ENCODE measurements around the gene TMEM80. TPM values are rescaled to one million over a fixed set of nuclear protein-coding genes. Genes with fewer than 3 reads are reported as not detected.

TMEM80 gene
- total and polyA plus RNA-seq, 2 of the 8 experiments (the other 6 are each of a cell fraction or from before 2014, with no cell fraction given): 8.0 to 16.3 TPM

GRCh38 chr11:665704-666281, 29.8 kb upstream of the TMEM80 start:
- 92% methylated on average over 11 of the region's 11 CpGs; no CpG with 5 or more reads in 1 of the 2 experiments for WGBS, 2 experiments (ENCODE audit: extremely low coverage in 1 of 2, insufficient coverage in 1 of 2, insufficient read length in 1 of 2, insufficient replicate concordance in 2 of 2, low coverage in 1 of 2, low lambda C conversion rate in 2 of 2, missing lambda C conversion rate in 1 of 2)
- Histone ChIP-seq H3K23me2 (ENCODE audit: low read depth, low read length) (no peaks in the 10 kb centered on the region), H2AK5ac (ENCODE audit: low read depth, low read length) (no peak overlapping the region), H2BK15ac (ENCODE audit: low read length) (no peak overlapping the region), H3K79me1 (ENCODE audit: low read depth, low read length) (no peaks in the 10 kb centered on the region; the same call in none of the 2 replicates), H2AFZ (ENCODE audit: low read length) (no peak overlapping the region), H4K20me1 (replicated peaks in 1 of 2; ENCODE audit: control insufficient read depth in 1 of 2, insufficient read depth in 2 of 2, low read length in 2 of 2) (peaks cover 5 to 9% of the 10 kb centered on the region in 2 experiments), H3K27ac (ENCODE audit: low read depth, low read length) (no peak overlapping the region), H3K4ac (replicated peaks; ENCODE audit: insufficient read length, low read depth, low read length) (no peak overlapping the region), H3K4me1 (replicated peaks in 1 of 4; ENCODE audit: control insufficient read depth in 3 of 4, insufficient read depth in 4 of 4, low read length in 3 of 4) (no peaks in the 10 kb centered on the region), H4K5ac (ENCODE audit: insufficient read length, low read depth, low read length) (no peak overlapping the region), H3K9me3 (ENCODE audit: insufficient read depth in 2 of 2, low read depth in 1 of 2, low read length in 1 of 2) (peaks cover 0 to 4% of the 10 kb centered on the region in 2 experiments; a peak in 1 of 4 replicates), H3K4me2 (ENCODE audit: insufficient read depth in 1 of 2, low read depth in 2 of 2, low read length in 2 of 2) (no peak overlapping the region), H3K27me3 (replicated peaks in 1 of 4; ENCODE audit: control insufficient read depth in 3 of 4, extremely low read depth in 1 of 4, insufficient read depth in 3 of 4, low read length in 3 of 4) (no peaks in the 10 kb centered on the region), H3K79me2 (ENCODE audit: control insufficient read depth in 1 of 2, insufficient read depth in 2 of 2, low read length in 2 of 2) (no peaks in the 10 kb centered on the region; a peak in 1 of 4 replicates), H2BK120ac (replicated peaks; ENCODE audit: low read depth, low read length) (no peak overlapping the region), H3K9ac (replicated peaks in 1 of 4; ENCODE audit: extremely low read depth in 1 of 4, low read depth in 3 of 4, low read length in 3 of 4) (no peak overlapping the region), H2BK5ac (ENCODE audit: low read depth, low read length) (no peak overlapping the region; the same call in 1 of the 2 replicates), H3K56ac (replicated peaks; ENCODE audit: insufficient read length, low read depth, low read length) (no peak overlapping the region), H3K36me3 (ENCODE audit: control insufficient read depth in 2 of 4, insufficient read depth in 4 of 4, low read length in 3 of 4) (peaks cover 0 to 16% (median 6%) of the 10 kb centered on the region in 4 experiments; a peak in 6 of 8 replicates), H4K8ac (ENCODE audit: extremely low read depth, insufficient read depth, low read length) (no peak overlapping the region), H2BK20ac (ENCODE audit: low read length) (no peak overlapping the region), H3K14ac (ENCODE audit: insufficient read length) (no peak overlapping the region), H3K23ac (ENCODE audit: insufficient read length) (no peak overlapping the region), H3K4me3 (ENCODE audit: extremely low read depth in 1 of 4, insufficient read depth in 2 of 4, low read depth in 3 of 4, low read length in 4 of 4) (no peak overlapping the region), H4K91ac (replicated peaks; ENCODE audit: insufficient read length, low read length) (no peak overlapping the region), H3K18ac (ENCODE audit: extremely low read depth, low read length) (no peak overlapping the region), H2BK12ac (ENCODE audit: low read depth, low read length) (no peak overlapping the region)
- TF ChIP-seq RNF2 (IDR thresholded peaks at IDR 0.05; ENCODE audit: borderline replicate concordance, low read depth, low read length, missing control alignments, poor library complexity, severe bottlenecking) (no peak), BCL11A (IDR thresholded peaks at IDR 0.05; ENCODE audit: low read depth in 2 of 2, low read length in 2 of 2) (no peak), TEAD4 (IDR thresholded peaks at IDR 0.05; ENCODE audit: low read depth, low read length) (no peak)
- ChIA-PET CTCF (ENCODE audit: partially characterized antibody) (interaction anchor here (1.0 to 2.2 kb wide), 4 partner anchors 10 to 97 kb away, joined by 3 to 6 read pairs (median 4); no protein-coding TSS in a partner anchor), POLR2A (ENCODE audit: partially characterized antibody) (no interaction called here)
- no peak for DNase-seq (ENCODE audit: low read depth in 1 of 2, low spot score in 2 of 2)
- no peak for FAIRE-seq
